Cortex of kidney (tissue), 1 donor: Measurements from ENCODE around the gene ACKR4.

Experiments used
- DNase-seq: peaks from one replicate; lab custom pipeline; 2025; lab: John Stamatoyannopoulos, UW

Gene ACKR4

DNA sequence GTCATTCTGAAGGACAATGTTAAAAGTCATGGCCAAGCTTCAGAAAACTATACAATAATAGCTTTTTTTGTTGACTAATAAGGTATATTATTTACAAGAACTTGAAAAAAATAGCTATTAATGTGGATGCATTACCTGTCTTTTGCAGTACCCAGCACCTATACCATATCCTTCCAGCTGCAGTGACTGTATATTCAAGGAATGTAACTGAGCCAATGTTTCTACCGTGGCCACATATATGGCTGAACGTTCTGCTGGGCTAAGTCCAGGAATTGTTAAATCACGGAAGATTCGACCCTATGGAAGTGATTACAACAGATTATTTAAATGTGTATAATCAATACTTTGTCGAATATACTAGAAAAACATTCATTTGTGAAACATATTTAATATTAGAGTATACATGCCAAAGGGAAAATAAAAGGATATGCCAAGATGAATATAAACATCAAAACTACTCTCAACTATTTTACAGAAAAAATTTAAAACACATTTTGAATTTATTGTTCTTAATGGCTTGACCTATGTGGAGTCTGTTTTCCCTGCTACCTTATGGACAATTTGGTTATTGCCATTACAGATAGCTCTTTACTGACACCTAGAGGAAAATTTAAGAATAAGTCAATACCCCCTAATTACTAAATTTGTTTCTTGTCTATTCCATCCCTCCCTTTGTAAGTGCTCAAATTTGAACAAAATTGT, 44.9 kb downstream of the ACKR4 start:
- no peak for DNase-seq

- no peak for DNase-seq
Observed at GRCh38 chr3:132642539-132642847, 45.4 kb downstream of the ACKR4 start.

DNA sequence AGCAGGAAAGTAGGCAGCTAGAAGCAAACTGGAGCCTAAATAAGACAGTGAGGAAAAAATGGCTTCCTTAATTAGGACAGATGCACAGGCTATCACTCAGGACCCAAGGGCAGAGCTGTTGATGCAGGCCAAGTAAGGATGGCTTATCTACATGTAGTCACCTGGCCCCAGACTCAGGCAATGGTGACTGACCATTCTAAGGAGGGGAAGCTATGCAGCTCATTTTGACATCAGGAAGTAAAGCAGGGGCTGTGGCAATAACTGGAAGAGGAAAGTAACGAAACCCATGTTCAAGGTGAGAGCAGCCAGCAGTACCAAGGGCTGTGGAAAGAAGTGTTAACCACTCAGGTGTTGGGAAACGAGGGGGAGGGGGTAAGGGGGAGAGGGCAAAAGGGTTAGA, 46.3 kb downstream of the ACKR4 start:
- DNase-seq: no peak

DNA sequence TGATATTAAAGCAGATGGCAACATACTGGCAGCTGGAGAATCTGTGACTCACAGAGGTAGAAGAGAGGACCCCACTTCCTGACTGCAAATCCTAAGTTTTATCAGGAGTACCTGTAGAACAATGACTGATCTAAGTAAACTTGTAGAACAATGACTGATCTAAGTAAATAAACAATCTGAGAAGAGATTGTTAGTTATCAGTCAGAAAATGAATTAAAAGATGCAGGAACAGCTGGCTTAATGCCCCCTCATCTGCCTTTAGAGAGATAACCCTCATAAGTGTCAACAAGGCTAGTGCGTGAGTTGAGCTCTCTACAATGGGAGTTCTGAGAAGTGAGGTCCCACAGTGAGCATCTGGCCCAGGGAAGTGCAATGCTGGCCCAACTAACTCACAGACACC, 48.0 kb downstream of the ACKR4 start:
- no peak for DNase-seq

DNA sequence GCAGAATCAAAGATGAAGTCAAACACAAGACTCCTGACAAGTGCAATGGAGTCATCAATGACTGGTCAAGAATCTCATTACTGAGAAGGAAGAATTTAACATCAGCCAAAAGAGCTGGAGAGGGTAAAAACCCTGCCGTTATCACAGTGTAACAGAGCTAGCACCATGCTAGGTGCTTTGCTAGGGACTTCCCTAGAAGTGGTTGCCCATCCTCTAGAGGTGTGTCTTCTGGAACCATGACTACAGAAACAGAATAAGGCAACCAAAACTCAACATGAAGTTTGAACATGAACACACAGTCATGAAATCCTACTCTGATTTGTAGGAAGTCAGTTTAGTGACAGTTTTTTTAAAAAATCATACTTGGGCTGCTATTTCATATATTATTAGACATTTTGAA, 53.1 kb downstream of the ACKR4 start:
- DNase-seq: no peak
